NT2/D1 (cell line): ENCODE results near the gene NPTXR.

Experiments
- DNase-seq: peaks from one replicate; pipeline ENCODE4 v3.0.0-alpha.2; 2011; ENCODE audit warnings: low read depth, low spot score
- H3K27me3 ChIP-seq: 2 replicates; pipeline ENCODE4 v1.6.0; 2011; ENCODE audit warnings: mild to moderate bottlenecking; ENCODE audit not compliant: insufficient read length, insufficient read depth
- H3K36me3 ChIP-seq: 2 replicates; pipeline ENCODE4 v1.6.1; 2011; ENCODE audit warnings: mild to moderate bottlenecking, low read length, mixed read lengths; ENCODE audit not compliant: insufficient read depth, insufficient read length
- H3K4me1 ChIP-seq: 2 replicates; pipeline ENCODE4 v1.5.1; 2011; ENCODE audit not compliant: insufficient read depth, insufficient read length
- H3K4me3 ChIP-seq: 2 replicates; pipeline ENCODE4 v1.5.1; 2011; ENCODE audit warnings: low read depth; ENCODE audit not compliant: insufficient read length
- H3K9ac ChIP-seq: 2 replicates; pipeline ENCODE4 v1.6.0; 2011; ENCODE audit warnings: low read depth; ENCODE audit not compliant: insufficient read length
- H3K9me3 ChIP-seq: 2 replicates; pipeline ENCODE4 v1.5.1; 2011; ENCODE audit warnings: mild to moderate bottlenecking, low read length; ENCODE audit not compliant: insufficient read depth
- SUZ12 ChIP-seq: IDR thresholded peaks from 2 replicates; pipeline ENCODE4 v1.6.1; 2011; ENCODE audit not compliant: insufficient read length, insufficient read depth; ENCODE audit errors: extremely low read depth
- YY1 ChIP-seq: IDR thresholded peaks from 2 replicates; pipeline ENCODE4 v1.6.1; 2011; ENCODE audit not compliant: insufficient read length, insufficient read depth
- ZNF274 ChIP-seq: IDR thresholded peaks from 2 replicates; pipeline ENCODE4 v1.6.1; 2011; ENCODE audit warnings: mild to moderate bottlenecking, low read depth, low read length

NPTXR gene

DNA sequence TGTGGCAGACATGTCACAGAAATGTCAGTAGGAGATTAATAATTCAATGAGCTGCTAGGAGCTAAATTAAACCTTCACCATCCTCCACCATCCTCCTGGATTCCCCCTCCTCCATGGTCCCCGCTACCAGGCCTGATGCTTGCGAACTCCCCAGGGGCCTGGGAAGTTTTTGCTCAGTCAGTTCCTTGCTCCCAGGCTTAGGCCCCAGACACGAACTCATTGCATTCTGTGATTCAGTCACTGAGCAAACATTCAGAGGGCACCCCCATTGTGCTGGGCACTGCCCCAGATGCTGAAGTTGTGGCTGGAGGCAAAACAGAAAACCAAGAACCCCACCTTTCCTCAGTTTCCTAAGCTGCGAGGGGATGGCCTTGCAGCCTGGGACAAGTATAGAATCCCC is 14.3 kb downstream of the NPTXR start:
- no peaks in the 10 kb centered on the region for H3K27me3 ChIP-seq
- peaks cover 7% of the 10 kb centered on the region for H3K36me3 ChIP-seq
- H3K4me1 ChIP-seq: peaks cover 3% of the 10 kb centered on the region
- no peak overlapping the region for H3K4me3 ChIP-seq
- peaks cover 15% of the 10 kb centered on the region; the same call in 1 of the 2 replicates for H3K9me3 ChIP-seq
- no peak for DNase-seq
- TF ChIP-seq SUZ12 (no peak), ZNF274 (no peak), YY1 (no peak)
- no peak overlapping the region for H3K9ac ChIP-seq

DNA sequence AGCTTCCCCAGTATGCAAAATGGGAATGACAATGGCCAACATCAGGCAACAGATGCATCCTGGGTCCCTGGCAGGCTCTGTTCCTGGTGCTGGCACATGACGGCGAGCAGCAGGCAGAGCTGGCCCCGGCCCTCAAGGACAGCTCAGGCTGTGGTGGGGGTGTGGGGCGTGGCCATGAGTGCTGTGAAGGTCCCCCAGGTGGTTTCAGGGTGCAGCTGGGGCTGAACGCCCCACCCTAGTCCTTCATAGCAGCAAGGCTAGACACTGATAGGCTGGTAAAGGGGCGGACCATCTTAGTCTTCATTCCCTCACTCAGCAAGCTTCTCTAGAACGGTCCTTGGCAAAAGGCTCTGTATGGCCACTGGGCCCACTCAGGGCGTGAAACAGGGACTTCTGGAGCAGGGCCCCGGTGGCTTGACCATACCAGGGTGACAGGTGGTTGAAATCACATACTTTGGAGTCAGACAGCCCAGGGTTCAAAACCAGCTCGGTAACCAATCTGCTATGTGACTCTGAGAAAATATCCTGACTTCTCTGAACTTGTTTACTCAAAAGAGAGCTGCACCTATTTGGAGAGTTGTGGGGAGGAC is 15.1 kb downstream of the NPTXR start:
- H3K36me3 ChIP-seq: peaks cover 7% of the 10 kb centered on the region
- peaks cover 15% of the 10 kb centered on the region; the same call in 1 of the 2 replicates for H3K9me3 ChIP-seq
- H3K4me1 ChIP-seq: no peaks in the 10 kb centered on the region
- DNase-seq: no peak
- no peaks in the 10 kb centered on the region for H3K27me3 ChIP-seq
- no peak overlapping the region for H3K9ac ChIP-seq
- H3K4me3 ChIP-seq: no peak overlapping the region
- TF ChIP-seq SUZ12: no peak

DNA sequence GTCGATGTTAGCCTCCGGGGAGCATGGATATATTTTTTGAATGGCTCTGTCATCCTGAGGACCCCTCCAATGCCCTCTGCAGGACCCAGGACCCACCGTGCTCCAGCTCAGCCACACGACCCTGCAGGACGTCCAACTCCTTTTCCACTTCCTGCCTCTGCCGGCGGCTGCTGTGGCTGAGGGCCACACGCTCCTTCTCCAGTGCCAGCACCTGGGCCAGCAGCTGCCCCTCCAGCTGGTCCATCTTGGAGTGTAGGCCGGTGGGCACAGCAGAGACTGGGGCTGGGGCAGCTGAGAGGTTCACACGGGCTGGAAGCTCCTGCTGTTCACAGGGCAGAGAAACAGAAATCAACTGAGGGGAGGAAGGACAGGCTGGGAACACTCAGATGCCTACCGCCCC is 15.6 kb downstream of the NPTXR start:
- Histone ChIP-seq H3K4me1 (no peaks in the 10 kb centered on the region), H3K27me3 (no peaks in the 10 kb centered on the region), H3K9ac (no peak overlapping the region), H3K36me3 (peaks cover 7% of the 10 kb centered on the region), H3K9me3 (peaks cover 15% of the 10 kb centered on the region; the same call in 1 of the 2 replicates), H3K4me3 (no peak overlapping the region)
- DNase-seq: no peak
- TF ChIP-seq YY1: no peak
- no peak for TF ChIP-seq ZNF274

DNA sequence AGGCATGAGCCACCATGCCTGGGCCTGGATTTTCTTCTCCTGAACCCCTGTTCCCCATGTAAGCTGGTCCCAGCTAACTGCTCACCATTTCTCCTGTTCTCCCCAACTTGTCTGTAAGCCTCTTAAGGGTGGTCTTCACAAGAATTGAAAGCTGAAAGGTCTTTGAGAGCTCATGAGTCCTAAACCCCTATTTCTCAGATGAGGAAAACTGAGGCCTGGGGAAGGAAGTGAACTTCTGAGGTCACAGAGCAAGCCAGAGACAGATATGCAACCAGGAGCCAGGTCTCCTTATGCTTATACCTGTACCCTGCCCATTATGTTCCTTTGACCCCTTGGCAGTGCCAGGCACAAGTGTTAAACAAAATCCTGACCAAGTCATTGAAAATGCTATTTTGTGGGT is 16.3 kb downstream of the NPTXR start:
- Histone ChIP-seq H3K9ac (no peak overlapping the region), H3K4me1 (no peaks in the 10 kb centered on the region), H3K9me3 (peaks cover 15% of the 10 kb centered on the region; the same call in 1 of the 2 replicates), H3K36me3 (peaks cover 7% of the 10 kb centered on the region), H3K27me3 (no peaks in the 10 kb centered on the region), H3K4me3 (no peak overlapping the region)
- DNase-seq: no peak
- no peak for TF ChIP-seq SUZ12
- TF ChIP-seq YY1: no peak
- no peak for TF ChIP-seq ZNF274

DNA sequence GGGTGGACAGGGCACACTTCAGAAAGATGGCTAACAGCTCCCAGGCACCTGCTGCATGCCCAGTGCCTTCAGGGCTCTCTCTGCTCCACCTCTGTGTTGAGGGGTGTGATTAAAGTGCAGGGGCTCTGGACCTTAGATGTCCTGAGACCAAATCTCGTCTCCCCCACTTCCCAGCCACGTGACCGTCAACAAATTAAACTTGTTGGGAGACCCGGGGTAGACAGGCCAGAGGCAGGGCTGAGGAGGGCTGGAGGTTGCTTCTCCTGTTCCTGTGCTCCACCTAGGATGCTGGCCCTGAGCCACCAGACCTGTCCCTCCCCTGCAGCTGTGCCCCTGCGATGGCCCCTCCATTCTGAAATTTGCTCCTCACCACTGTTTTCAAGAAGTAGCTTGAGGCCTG is 17.0 kb downstream of the NPTXR start:
- Histone ChIP-seq H3K27me3 (no peaks in the 10 kb centered on the region), H3K9me3 (peaks cover 15% of the 10 kb centered on the region; the same call in 1 of the 2 replicates)

DNA sequence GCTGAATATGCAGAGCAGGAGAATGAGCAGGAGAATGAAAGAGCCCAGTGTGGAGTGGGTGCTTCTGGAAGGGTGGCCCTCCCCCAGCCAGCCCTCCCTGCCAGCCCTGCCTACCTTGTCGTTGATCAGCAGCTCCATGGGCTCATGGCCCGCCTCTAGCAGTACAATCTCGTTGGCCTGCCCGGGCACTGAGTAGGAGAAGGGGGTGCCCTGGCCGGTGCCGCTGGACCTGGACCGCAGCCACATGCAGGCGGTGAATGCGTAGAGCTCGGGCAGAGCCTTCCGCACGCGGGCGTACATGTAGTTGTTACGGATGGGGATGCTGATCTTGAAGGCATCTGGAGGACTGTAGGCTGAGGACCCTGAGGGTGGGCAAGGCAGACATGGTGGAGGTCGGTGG is 17.4 kb downstream of the NPTXR start:
- Histone ChIP-seq H3K4me3 (no peak overlapping the region), H3K27me3 (no peaks in the 10 kb centered on the region)

More for the DNA sequence above, 17.0 kb downstream of the NPTXR start:
- Histone ChIP-seq H3K9ac (no peak overlapping the region), H3K4me3 (no peak overlapping the region), H3K36me3 (peaks cover 7% of the 10 kb centered on the region), H3K4me1 (no peaks in the 10 kb centered on the region)
- TF ChIP-seq YY1: no peak
- TF ChIP-seq ZNF274: no peak
- no peak for TF ChIP-seq SUZ12
- no peak for DNase-seq

DNA sequence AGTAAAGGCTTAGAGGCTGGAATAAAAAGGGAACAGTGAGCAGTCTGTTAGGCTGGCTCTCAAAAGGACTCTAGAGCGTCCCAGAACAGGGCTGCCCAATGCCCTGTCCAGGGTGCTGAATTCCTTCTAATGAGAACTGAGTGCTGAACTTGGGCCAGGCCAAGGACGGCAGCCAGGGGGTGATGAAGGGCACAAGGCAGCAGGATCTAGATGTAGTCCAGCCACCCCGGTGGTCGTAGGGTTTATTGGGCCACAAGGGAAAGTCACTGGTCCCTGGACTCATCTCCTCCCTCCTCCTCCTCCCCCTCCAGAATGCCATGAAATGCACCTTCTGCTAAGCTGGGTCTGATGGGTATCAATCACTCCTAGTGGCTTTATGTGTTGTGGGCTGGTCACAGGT is 19.2 kb downstream of the NPTXR start:
- no peak for TF ChIP-seq SUZ12
- no peak for TF ChIP-seq ZNF274
- no peak for TF ChIP-seq YY1
- Histone ChIP-seq H3K36me3 (peaks cover 7% of the 10 kb centered on the region), H3K4me1 (no peaks in the 10 kb centered on the region), H3K27me3 (no peaks in the 10 kb centered on the region), H3K9me3 (0 out of 2 replicates have a peak, but pooled peaks cover 5% of the 10 kb centered on the region), H3K4me3 (no peak overlapping the region), H3K9ac (no peak overlapping the region)
- DNase-seq: peak; percentile 68

More for the DNA sequence above, 17.4 kb downstream of the NPTXR start:
- no peak for DNase-seq
- TF ChIP-seq YY1 (no peak), ZNF274 (no peak), SUZ12 (no peak)
- Histone ChIP-seq H3K9me3 (peaks cover 13% of the 10 kb centered on the region; the same call in 1 of the 2 replicates), H3K36me3 (peaks cover 7% of the 10 kb centered on the region), H3K4me1 (no peaks in the 10 kb centered on the region), H3K9ac (no peak overlapping the region)
